GM12878 (cell line): ENCODE results near the gene COL28A1.

Experiments used
- ATF2 ChIP-seq: IDR thresholded peaks from 2 replicates; pipeline ENCODE4 v1.6.1; 2012; ENCODE audit warnings: low read length, inconsistent platforms
- ATF7 ChIP-seq: fragments of 450-650 bp; IDR thresholded peaks from 2 replicates; pipeline ENCODE4 v1.6.1; 2016; ENCODE audit warnings: low read depth, mild to moderate bottlenecking
- CTCF ChIP-seq, 3 experiments: IDR thresholded peaks in 2 of 3; conservative IDR thresholded peaks in 1 of 3; 2 replicates each; pipeline ENCODE4 v1.5.1; 2011; ENCODE audit warnings: low read depth in 3 of 3, low read length in 3 of 3, mild to moderate bottlenecking in 3 of 3, control low read depth in 2 of 3, moderate library complexity in 2 of 3, inconsistent platforms in 1 of 3, mixed read lengths in 1 of 3; ENCODE audit not compliant: control insufficient read depth in 2 of 3, insufficient read depth in 1 of 3; ENCODE audit errors: extremely low read depth in 1 of 3
- E4F1 ChIP-seq: fragments of 450-650 bp; IDR thresholded peaks from 2 replicates; pipeline ENCODE4 v1.6.1; 2018; ENCODE audit warnings: borderline replicate concordance, mild to moderate bottlenecking; ENCODE audit not compliant: partially characterized antibody
- EP300 ChIP-seq, 2 experiments: fragments of 150-350 bp in 1 of 2; IDR thresholded peaks; 2 replicates each; pipeline ENCODE4 v1.6.1; 2011 to 2012; ENCODE audit warnings: low read depth in 2 of 2, low read length in 2 of 2, borderline replicate concordance in 1 of 2, improper control_type of control experiment in 1 of 2, inconsistent platforms in 1 of 2; ENCODE audit not compliant: control insufficient read depth in 1 of 2
- GATAD2B ChIP-seq: fragments of 450-650 bp; conservative IDR thresholded peaks from 2 replicates; pipeline ENCODE4 v1.6.1; 2017; ENCODE audit warnings: low read depth, mild to moderate bottlenecking, moderate library complexity
- HDAC2 ChIP-seq: fragments of 200-600 bp; sonication (generic); IDR thresholded peaks from 2 replicates; pipeline ENCODE4 v1.6.1; 2017
- POLR2A ChIP-seq: IDR thresholded peaks from 2 replicates; pipeline ENCODE4 v1.6.1; 2011; ENCODE audit warnings: low read depth, mild to moderate bottlenecking, low read length
- RBBP5 ChIP-seq: fragments of 200-600 bp; sonication (generic); conservative IDR thresholded peaks from 2 replicates; pipeline ENCODE4 v1.6.1; 2016
- RCOR1 ChIP-seq: conservative IDR thresholded peaks from 2 replicates; pipeline ENCODE4 v1.6.1; 2012; ENCODE audit warnings: low read depth, low read length, improper control_type of control experiment
- TAF1 ChIP-seq: IDR thresholded peaks from 2 replicates; pipeline ENCODE4 v1.6.1; 2011; ENCODE audit warnings: mild to moderate bottlenecking, low read depth, low read length, borderline replicate concordance
- TF ChIP-seq, protein P1 (sequence below): fragments of 450-650 bp; formaldehyde crosslinking; IDR thresholded peaks from 2 replicates; pipeline ENCODE4 v1.4.0; 2020; ENCODE audit warnings: mild to moderate bottlenecking, moderate library complexity
- TF ChIP-seq, protein P2 (sequence below): IDR thresholded peaks from 2 replicates; pipeline ENCODE4 v1.6.1; 2011; ENCODE audit warnings: low read depth, mild to moderate bottlenecking, low read length, moderate library complexity, borderline replicate concordance; ENCODE audit errors: extremely low read depth

DNA sequence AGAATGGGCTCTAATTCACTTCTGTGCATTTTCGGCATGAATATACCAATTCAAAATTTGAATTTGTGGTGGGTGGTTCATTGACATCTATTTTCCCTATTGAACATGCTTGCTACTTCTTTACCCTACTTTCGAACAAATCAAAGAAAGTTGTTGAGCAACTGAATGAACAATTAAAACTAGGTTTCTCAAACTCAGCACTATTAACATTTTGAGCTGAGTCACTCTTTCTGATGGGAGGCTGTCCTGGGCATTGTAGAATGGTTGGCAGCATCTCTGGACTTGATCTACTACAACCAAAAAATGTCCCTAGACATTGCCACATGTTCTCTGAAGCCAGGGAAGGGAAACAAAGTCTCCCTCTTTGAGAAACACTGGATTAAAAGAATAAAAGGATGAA is 116.7 kb downstream of the COL28A1 start:
- TF ChIP-seq RCOR1 (no peak), EP300 (IDR thresholded peaks at IDR 0.05; ENCODE audit: borderline replicate concordance in 1 of 2, control insufficient read depth in 1 of 2, low read depth in 2 of 2, low read length in 2 of 2) (no peak), CTCF (IDR thresholded peaks at IDR 0.05 in 2 of 3, conservative IDR thresholded peaks at IDR 0.05 in 1 of 3; ENCODE audit: control insufficient read depth in 2 of 3, extremely low read depth in 1 of 3, insufficient read depth in 1 of 3, low read depth in 3 of 3, low read length in 3 of 3) (no peak), POLR2A (no peak), ATF7 (no peak), TAF1 (no peak), ATF2 (no peak), GATAD2B (no peak), E4F1 (no peak), HDAC2 (no peak), RBBP5 (no peak)
- TF ChIP-seq, protein P1, sequence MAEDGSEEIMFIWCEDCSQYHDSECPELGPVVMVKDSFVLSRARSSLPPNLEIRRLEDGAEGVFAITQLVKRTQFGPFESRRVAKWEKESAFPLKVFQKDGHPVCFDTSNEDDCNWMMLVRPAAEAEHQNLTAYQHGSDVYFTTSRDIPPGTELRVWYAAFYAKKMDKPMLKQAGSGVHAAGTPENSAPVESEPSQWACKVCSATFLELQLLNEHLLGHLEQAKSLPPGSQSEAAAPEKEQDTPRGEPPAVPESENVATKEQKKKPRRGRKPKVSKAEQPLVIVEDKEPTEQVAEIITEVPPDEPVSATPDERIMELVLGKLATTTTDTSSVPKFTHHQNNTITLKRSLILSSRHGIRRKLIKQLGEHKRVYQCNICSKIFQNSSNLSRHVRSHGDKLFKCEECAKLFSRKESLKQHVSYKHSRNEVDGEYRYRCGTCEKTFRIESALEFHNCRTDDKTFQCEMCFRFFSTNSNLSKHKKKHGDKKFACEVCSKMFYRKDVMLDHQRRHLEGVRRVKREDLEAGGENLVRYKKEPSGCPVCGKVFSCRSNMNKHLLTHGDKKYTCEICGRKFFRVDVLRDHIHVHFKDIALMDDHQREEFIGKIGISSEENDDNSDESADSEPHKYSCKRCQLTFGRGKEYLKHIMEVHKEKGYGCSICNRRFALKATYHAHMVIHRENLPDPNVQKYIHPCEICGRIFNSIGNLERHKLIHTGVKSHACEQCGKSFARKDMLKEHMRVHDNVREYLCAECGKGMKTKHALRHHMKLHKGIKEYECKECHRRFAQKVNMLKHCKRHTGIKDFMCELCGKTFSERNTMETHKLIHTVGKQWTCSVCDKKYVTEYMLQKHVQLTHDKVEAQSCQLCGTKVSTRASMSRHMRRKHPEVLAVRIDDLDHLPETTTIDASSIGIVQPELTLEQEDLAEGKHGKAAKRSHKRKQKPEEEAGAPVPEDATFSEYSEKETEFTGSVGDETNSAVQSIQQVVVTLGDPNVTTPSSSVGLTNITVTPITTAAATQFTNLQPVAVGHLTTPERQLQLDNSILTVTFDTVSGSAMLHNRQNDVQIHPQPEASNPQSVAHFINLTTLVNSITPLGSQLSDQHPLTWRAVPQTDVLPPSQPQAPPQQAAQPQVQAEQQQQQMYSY (CRISPR knock-in tag): no peak
- TF ChIP-seq, protein P2, sequence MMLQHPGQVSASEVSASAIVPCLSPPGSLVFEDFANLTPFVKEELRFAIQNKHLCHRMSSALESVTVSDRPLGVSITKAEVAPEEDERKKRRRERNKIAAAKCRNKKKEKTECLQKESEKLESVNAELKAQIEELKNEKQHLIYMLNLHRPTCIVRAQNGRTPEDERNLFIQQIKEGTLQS: no peak
